DMS 273 treated with DMSO at 0.1 percent for 48 hours (cell line): ENCODE results near the gene NMRAL1.
A peak's percentile ranks its signal among the peaks of the same experiment; 100 is the strongest.

ENCODE experiments used
- DNase-seq: peaks from one replicate; lab custom pipeline; 2025; lab: John Stamatoyannopoulos, UW

The NMRAL1 gene

DNA sequence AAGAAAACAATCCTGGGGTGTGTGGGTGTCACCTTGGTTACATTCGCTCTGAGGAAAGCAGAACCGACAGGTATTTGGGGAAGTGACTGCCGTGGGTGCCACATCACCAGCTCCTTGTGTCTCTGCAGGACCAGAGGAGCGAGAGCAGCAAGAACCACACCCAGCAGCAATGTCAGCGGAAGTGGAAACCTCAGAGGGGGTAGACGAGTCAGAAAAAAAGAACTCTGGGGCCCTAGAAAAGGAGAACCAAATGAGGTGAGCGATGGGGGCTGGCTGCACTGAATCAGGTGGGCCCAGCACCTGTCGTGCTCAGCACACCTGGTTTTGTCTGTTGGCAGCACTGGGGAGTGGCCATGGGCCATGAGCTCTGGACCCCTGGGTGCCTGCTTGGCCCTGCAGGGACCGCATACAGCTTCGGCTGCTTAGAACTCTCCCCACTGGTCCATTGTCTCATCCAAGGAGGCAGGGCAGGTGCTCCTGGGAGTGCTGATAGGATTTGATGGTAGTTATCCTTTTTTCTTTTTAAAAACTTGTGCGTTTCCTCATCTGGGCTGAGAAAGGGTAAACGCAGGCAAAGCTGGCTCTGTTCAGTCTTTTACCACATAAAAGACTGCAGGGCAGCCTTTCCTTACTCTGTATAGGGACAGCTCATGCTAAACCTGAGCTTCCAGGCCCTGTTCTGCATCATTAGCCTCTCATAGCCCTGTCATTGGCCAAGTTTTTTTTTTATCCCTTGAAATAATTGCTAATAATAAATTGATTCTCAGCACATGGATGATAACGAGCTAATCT, 31.1 kb upstream of the NMRAL1 start:
- no peak for DNase-seq

DNA sequence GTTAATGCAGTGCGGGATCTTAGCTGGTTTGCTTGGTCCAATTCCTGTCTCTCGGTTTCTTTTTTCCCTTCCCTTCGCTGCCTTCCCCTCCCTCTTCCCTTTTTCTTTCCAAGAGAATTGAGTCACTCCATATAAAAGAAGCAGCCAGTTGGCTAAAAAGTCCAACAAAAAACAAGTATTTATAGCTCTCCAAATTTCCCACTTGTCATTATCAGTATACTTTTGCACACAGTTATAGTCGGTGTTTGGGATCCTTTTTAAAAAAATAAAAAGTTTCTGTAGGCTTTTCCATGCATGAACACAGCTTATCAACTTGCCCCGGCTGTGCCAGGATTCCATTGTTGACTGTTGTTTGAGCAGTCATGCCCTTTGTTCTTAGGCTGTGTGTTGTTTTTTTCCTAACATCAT, 26.6 kb upstream of the NMRAL1 start:
- DNase-seq: no peak

DNA sequence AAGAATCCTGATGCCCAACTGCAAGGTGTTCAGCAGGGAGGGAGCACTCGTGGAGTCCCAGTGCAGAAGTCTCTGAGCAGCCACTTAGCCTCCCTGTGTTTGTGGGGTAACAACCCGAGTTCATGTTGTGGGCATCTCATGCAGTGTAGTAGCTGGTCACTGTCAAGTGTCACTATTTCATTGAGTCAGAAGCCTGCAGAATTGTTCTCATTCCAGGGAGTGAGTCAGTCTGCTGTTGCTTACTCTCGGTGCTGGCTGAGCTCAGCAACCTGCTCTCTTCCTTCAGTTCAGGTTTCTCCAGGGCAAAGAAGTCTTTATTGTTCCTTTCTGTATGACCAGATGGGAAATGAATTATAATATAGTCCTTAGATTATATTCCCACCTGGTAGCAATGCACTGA, 25.8 kb upstream of the NMRAL1 start:
- DNase-seq: no peak

DNA sequence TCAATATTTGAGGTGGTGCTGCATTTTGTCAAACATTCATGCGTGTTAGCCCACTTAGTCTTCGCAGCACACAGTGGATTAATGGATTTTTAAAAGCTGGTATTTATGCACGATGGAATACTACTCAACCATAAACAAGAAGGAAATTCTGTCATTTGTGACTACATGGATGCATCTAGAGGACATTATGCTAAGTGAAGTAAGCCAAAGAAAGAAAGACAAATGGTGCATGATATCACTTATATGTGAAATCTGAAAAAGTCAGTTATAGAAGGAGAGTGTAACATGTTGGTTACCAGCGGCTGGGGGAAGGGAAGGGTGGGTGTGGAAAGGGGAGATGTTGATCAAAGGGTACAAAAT, 24.8 kb upstream of the NMRAL1 start:
- no peak for DNase-seq

DNA sequence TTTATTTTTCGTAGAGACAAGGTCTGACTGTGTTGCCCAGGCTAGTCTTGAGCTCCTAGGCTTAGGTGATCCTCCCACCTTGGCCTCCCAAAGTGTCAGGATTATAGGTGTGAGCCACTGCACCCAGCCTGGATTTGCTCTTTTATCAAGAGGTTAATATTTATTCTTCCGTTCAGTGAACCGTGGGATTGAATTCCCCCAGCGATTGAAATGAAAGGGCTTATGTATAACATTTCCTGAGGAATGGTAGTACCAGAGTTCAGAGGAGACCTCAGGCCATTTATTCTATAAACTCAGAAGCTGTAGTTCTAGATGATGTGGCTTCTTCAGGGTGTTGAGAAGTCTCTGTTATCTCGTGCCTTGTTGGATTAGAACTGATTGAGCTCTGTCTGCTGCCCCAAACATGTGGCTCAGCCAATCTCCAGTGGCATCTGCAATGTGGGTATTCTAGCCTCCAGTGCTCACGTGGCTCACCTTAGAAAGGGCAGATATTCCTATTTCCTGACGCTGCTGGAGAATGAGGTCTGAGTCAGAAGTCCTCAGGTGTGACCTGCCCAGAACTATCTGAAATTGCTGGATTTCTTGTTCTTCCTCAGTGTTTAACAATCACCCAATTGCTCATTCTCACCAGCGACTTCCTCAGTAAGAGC, 24.2 kb upstream of the NMRAL1 start:
- no peak for DNase-seq

DNA sequence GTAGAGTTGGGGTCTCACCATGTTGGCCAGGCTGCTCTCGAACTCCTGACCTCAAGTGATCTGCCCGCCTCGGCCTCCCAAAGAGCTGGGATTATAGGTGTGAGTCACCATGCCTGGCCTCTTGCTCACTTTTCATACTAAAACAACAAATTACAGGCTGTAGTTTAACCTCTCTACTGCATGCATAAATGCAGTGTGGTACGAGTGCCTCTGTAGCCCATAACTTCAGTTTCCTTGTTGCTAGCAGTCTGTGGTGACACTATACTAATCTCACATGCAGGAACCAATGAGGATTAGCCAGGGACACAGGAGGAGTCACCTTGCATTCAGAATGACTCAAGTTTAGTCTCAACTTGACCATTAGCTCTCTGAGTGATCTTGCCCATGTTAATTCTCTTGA, 21.9 kb upstream of the NMRAL1 start:
- DNase-seq: no peak

DNA sequence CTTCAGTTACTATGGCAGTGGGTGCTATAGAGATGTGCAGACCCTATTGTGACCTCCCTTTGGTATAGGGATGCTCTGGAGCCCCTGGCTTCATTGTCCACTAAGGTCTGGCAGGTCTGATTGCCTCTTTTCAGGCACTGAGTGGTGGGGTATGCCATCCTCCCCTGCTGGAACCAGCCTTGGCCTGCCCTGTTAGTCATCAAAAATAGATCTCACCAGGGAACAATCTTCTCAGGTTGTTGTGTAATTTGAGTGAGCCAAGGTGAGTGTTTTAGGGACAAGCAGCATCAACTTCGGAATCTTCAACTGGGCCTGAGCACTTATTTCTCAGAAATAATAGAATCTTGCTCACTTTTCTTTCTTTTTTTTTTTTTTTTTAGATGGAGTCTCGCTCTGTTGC, 21.3 kb upstream of the NMRAL1 start:
- no peak for DNase-seq

DNA sequence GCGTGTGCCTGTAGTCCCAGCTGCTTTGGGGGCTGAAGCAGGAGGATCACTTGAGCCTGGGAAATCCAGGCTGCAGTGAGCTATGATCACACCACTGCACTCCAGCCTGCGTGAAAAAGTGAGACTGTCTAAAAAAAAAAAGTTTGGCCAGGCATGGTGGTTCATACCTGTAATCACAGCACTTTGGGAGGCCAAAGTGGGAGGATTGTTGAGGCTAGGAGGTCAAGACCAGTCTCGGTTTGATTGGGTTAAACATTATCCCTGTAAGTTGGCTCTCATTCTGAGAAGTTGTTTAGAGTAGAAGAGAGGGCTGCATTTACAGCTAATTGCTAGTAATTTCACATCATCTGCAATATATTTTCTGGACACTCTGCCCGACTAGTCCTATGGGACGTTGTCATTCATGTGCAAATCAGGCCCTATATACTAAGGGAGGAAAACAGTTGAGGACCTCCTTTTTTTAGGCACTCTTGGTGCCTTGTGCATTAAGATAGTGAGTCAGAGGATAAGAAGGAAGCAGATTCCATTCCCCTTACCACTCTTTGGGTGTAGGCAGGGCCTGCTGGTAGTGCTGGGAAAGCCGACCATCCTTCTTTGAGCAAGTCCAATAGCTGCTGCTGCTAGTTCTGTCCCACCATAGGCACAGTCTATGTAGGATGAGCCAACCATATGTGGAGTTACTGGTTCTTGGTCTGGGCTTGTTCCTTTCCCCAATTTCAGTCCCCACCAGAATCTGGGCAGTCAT, 20.5 kb upstream of the NMRAL1 start:
- no peak for DNase-seq

DNA sequence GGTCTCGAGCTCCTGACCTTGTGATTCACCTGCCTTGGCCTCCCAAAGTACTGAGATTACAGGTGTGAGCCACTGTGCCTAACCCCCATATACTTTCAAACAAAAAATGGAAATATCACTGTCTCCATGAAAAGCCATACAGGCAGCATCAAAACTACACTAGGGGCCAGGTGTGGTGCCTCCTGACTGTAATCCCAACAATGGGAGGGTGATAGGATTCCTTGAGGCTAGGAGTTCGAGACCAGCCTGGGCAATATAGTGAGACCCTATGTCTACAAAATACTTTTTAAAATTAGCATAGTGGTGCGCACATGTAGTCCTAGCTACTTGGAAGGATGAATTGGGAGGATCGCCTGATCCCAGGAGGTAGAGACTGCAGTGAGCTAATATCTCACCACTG, 17.5 kb upstream of the NMRAL1 start:
- DNase-seq: no peak

DNA sequence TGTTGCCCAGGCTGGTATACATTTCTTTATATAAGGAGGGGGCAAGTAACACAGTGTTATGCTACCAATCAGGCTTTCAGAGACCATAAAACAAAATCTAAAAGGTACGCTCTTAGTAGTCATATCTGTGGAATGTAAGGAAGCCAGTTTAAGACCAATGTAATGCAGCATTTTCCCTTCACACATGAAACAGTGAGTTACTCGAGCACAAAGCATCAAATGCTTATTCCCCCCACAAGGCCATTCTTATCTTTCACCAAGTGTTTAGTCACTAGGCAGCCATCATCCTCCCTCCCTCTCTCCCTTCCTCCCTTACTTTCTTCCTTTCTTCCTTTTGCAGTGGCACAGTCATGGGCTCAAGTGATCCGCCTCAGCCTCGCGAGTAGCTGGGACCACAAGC, 14.6 kb upstream of the NMRAL1 start:
- DNase-seq: no peak

DNA sequence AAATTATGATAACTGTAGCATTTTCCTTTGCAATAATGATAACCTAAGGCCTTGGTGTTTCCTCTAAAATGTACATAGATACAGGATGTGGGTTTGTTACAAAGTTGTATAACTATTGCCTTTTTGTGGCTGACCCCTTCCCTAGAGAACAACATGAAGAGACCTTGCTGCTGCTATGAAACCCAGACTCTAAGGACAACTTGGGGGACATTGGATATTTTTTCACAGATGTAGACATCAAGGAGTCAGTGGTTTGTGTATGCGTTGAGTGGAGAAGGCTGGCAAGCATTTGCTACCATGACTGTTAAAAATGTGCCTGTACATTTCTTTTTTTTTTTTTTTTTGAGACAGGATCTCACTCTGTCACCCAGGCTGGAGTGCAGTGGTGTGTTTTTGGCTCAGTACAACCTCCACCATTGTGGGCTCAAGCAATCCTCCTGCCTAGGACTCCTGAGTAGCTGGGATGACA, 14.1 kb upstream of the NMRAL1 start:
- no peak for DNase-seq

DNA sequence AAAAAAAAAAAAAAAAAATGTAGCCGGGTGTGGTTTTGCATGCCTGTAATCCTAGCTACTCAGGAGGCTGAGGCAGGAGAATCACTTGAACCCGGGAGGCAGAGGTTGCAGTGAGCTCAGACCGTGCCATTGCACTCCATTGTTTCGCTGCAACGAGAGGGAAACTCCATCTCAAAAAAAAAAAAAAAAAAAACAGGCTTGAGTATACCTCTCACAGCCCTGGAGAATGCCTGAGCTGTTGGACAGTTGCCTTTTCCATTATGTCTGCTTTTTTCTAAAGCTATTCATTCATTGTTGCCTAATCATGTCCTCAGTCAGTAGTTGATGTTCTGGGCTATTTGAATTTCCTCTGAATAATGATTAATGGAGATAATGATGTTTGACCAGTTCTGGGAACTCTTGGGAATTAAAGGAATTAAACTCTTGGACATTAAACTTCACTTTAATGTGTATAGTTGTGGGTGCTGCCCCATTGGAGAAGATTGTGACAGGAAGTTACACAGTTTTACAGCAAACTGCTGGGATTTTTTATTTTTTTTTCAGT, 13.6 kb upstream of the NMRAL1 start:
- DNase-seq: no peak

DNA sequence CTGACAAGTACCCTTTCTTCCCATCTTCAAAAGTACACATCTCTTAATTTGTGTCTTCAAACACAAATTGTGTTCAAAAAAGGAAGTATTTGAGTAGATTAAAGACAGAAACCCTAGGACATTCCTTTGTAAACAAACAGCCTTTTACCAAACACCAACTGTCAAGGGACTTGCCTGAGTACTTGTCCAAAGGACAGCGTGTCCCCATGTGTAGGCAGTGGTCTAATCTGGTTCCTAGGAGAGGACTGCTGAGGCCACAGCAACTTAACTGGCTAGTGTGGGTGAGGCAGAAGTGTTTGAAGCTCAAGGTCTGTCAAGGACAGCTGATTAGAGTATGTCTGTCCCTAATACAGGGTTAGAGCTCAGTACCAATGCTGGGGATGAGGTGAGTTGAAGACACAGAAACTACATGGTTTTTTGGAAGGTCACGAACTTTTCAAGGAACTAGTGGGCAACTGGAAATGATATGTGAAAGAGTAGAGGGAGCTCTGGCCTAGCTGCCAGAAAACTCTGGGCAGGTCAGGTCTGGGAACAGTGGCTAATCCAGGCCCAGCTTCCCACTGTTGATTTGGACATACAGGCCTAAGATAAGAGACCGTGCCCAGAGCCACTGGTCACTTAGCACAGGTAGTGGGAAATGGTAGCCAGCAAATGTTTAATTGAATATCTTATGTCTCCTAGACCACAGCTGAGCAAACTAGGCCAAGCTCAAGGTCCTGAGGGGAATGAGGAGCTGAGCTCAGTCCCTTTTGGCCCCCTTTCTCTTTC, 11.9 kb upstream of the NMRAL1 start:
- no peak for DNase-seq

DNA sequence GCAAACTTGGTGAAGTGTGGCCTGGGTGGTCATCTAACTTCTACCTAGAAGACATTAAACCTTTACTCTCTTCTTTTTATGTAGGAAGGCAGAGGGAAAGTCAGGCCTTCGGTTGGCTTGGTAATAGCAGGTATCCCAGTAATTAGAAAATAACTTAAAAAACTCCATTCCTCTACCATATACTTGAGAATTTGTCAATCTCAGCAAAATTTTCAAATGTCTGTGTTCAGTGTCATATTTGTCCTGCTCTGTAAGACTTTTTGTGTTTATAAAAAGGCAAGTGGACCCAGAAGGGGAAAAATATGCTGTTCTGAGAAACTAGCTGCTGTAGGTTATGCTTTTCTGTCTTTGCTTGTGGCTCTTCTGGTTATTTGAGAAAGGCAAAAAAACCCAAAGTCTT, 7.5 kb upstream of the NMRAL1 start:
- DNase-seq: no peak

DNA sequence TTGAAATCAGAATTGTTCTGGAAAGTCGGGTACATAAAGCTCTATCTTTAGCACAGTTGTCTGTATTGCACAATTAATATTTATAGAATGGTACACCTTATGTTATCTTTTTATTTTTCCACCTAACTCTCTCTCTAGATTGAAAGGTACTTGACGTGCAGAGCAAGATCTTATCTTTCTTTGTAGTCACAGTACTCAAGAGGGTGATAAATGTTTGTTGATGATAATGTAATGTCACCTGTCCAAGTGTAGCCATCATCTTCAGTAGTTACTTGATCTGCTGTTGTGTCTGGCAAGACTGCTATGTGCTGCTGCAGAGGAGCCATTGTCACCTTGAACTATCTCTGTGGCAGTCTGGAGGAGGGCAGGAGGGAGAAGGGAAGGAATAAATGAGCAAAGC, 7.1 kb upstream of the NMRAL1 start:
- no peak for DNase-seq

DNA sequence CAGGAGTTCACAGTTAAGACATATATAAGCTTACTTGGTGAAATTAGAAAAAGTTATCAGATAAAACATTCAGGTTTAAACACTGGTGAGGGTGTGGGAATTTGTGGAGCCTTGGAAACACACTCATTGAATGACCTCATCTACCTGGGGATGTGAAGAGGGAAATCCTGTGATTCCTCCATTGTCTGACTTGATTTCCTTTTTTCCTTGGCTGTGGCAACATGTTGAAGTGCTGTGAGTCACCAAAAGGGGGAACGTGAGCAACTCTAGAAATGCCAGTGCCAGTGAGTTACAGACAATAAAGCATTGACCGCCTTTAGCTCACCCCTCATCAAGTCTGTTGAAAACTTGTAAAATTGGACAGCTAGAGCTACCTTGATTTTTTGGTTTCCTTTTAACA, 3.5 kb upstream of the NMRAL1 start:
- no peak for DNase-seq

DNA sequence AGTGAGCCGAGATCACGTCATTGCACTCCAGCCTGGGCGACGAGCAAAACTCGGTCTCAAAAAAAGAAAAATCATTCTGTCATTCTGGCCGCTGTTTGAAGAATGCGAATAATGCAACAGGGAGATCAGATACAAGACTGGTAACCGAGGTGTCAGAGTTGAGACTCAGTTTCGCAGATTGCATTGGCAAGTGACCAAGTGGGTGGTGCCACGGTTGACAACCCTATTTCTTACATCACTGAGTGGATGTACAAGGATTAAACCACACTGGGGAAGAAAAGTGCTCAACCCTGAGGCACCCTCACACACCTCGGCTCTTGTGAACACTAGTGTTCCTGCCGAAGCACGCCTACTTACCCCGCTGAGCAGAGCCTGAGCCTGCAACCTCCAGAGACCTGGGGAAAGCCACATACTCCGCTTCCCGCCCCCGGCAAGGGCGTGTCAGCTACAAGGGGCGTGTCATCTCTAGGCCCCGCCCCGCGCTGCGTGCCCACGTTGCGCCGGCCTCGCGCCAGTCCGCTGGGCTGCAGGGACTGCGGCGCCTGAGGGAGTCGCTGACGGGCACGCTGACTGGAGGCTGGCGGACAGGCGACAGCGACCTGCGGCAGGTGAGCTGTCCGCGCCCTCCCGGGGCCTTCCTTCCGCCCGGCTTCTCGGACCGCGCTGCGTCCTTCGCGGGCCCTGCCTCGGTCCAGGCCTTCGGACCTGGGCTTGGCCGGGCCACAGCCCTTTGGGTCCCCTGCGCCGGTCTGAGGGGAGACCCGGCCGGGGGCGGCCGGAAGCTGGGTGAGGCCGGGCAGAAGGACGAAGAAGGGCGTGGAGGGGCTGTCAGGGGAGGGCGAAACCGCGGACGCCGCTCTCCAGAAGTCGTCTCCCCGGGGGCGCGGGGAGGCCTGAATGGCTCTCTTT, 1.7 kb upstream of the NMRAL1 start, which contains the start of gene HMOX2:
Gene HMOX2 (plus strand): TSS at position 519 of the 909 bp plus-strand sequence. CDS start 29,127 bp downstream, outside the sequence.
- peak; percentile 82 for DNase-seq

DNA sequence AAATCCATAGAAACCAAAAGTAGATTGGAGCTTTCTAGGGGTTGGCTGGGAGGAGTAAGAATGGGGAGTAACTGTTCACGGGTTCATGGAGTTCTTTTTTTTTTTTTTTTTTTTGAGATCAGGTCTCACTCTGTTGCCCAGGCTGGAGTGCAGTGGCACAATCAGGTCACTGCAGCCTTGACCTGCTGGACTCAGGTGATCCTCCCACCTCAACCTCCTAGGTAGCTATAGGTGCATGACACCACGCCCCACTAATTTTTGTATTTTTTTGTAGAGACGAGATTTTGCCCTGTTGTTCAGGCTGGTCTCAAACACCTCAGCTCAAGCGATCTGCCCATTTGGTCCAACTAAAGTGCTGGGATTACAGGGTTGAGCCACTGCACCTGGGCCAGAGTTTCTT, 1.5 kb downstream of the NMRAL1 start:
- no peak for DNase-seq

DNA sequence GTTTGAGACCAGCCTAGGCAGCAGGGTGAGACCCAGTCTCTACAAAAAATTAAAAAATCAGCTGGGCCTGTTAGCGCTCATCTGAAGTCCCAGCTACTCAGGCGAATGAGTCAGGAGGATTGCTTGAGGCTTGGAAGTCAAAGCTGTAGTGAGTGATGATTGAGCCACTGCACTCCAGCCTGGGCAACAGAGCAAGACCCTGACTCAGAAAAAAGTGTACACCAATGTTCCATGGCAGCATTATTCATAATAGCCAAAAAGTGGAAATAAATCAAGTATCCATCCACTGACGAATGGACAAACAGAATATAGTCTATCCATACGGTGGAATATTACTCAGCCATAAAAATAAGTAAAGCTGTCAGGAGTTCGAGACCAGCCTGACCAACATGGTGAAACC, 2.6 kb downstream of the NMRAL1 start:
- no peak for DNase-seq

DNA sequence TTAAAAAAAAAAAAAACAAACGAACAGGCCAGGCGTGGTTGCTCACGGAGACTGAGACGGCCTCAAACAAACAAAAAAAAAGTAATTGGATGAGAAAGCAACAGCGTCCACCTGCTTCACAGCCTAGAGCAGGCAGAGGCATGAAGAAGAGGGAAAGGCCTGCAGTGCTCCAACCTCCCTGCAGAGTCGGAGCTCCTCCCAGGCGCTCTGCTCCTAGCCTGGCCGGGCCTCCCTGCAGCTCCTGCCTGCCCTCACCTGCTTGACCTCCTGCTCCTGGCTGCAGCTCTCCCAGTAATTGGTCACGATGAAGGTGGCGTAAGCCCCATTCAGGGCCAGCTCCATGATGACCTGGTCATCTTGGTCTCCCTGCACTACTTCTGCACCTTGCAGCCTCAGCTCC, 5.5 kb downstream of the NMRAL1 start:
- DNase-seq: no peak

DNA sequence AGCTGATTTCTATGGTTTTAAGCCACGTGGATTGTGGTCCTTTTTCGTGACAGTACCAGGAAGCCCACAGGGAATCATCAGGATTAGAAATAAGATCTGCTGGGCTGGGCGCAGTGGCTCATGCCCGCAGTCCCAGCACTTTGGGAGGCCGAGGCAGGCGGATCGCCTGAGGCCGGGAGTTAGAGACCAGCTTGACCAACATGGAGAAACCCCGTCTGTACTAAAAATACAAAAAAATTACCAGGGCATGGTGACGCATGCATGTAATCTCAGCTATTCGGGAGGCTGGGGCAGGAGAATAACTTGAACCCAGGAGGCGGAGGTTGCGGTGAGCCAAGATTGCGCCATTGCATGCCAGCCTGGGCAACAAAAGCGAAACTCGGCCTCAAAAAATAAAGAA, 6.5 kb downstream of the NMRAL1 start:
- no peak for DNase-seq
